HAP-1 (cell line): ENCODE measurements around the gene PRDX5.

ENCODE experiments used
- DNase-seq, 2 experiments: peaks; one replicate each; pipeline ENCODE4 v3.0.0-alpha.2; 2016 to 2020; ENCODE audit warnings: low spot score in 2 of 2
- H3K27me3 ChIP-seq: fragments of 250-450 bp; sonication (Bioruptor Pico); 2 replicates; pipeline ENCODE4 v1.5.1; 2020; ENCODE audit warnings: low read depth, mild to moderate bottlenecking, moderate library complexity
- H3K36me3 ChIP-seq: fragments of 250-450 bp; sonication (Bioruptor Pico); replicated peaks from 2 replicates; pipeline ENCODE4 v1.5.1; 2020; ENCODE audit warnings: mild to moderate bottlenecking
- H3K4me1 ChIP-seq: fragments of 250-450 bp; sonication (Bioruptor Pico); 2 replicates; pipeline ENCODE4 v1.5.1; 2020; ENCODE audit warnings: mild to moderate bottlenecking
- H3K4me3 ChIP-seq: fragments of 250-450 bp; sonication (Bioruptor Pico); 2 replicates; pipeline ENCODE4 v1.5.1; 2020; ENCODE audit warnings: mild to moderate bottlenecking, moderate library complexity
- H3K9me3 ChIP-seq: fragments of 250-450 bp; sonication (Bioruptor Pico); 2 replicates; pipeline ENCODE4 v1.5.1; 2020; ENCODE audit warnings: mild to moderate bottlenecking, moderate library complexity
- in situ Hi-C: fragments of 300-500 bp; cut with MboI; formaldehyde crosslinking; loops from 3 replicates; pipeline ENCODE4 v1.14.3; 2020; ENCODE audit warnings: low sequenced_read_pairs, inconsistent platforms, mixed read lengths

PRDX5 gene

DNA sequence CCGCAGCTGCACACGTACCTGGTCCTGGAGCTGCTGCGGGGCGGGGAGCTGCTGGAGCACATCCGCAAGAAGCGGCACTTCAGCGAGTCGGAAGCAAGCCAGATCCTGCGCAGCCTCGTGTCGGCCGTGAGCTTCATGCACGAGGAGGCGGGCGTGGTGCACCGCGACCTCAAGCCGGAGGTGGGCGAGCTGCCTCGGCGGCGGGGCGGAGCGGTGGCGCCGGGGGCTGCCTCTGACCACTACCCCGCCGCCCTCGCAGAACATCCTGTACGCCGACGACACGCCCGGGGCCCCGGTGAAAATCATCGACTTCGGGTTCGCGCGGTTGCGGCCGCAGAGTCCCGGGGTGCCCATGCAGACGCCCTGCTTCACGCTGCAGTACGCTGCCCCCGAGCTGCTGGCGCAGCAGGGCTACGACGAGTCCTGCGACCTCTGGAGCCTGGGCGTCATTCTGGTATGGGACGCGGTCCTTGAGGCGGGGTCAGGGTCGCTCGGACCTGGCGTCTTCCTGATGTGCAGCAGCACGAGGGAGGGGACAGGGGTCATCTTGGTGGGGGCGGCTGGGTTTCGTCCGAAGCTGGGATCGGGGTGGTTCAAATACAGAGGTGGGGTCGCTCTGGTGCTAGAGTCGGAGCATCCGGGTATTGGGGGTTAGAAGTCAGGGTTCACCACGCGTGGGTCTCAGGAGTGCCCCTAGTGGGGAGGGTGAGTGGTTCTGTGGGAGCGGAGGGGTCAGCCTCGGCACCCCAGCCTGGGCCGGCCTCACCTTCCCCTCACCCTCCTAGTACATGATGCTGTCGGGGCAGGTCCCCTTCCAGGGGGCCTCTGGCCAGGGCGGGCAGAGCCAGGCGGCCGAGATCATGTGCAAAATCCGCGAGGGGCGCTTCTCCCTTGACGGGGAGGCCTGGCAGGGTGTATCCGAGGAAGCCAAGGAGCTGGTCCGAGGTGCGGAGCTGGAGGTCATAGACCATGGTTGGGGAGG is 51.8 kb downstream of the PRDX5 start:
- in situ Hi-C loops: no loop called here
- Histone ChIP-seq H3K36me3 (peaks cover 22% of the 10 kb centered on the region), H3K27me3 (no peaks in the 10 kb centered on the region), H3K4me1 (no peaks in the 10 kb centered on the region), H3K4me3 (no peak overlapping the region), H3K9me3 (no peaks in the 10 kb centered on the region)
- DNase-seq: no peak

DNA sequence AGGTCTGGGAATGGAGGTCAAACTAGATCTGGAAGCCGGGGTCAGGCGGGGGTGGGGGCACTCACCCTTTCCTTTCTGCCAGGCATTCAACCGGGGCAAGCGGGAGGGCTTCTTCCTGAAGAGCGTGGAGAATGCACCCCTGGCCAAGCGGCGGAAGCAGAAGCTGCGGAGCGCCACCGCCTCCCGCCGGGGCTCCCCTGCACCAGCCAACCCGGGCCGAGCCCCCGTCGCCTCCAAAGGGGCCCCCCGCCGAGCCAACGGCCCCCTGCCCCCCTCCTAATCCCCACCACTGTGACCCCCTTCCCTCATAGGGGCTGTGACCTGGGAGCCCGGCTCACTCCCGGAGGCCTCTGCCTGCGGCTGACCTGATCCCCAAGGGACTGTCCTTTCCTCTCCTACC is 53.3 kb downstream of the PRDX5 start:
- no peak for DNase-seq
- in situ Hi-C loops: no loop called here
- Histone ChIP-seq H3K36me3 (peaks cover 13% of the 10 kb centered on the region), H3K27me3 (no peaks in the 10 kb centered on the region), H3K9me3 (no peaks in the 10 kb centered on the region), H3K4me3 (no peak overlapping the region), H3K4me1 (no peaks in the 10 kb centered on the region)
